GM12878 (cell line): Measurements from ENCODE around the gene FAM124B. TPM values are rescaled to one million over a fixed set of nuclear protein-coding genes. Genes with fewer than 3 reads are reported as not detected.

Experiments
- ATAC-seq: fragments of 200-7000 bp; cut with Tn5 transposase; 3 replicates; pipeline ENCODE4 v1.9.1; 2020; ENCODE audit warnings: mild to moderate bottlenecking, moderate library complexity
- BruUV-seq: library from RNA; stranded (reverse); fragments of 400-500 nt; replicated peaks from 2 replicates; lab custom pipeline; 2021; lab: Mats Ljungman, UMichigan
- CTCF ChIA-PET: fragments of 300-600 bp; sonication (Branson Sonifier 250); formaldehyde crosslinking; extraction: SDS; loops from one replicate; lab custom pipeline; 2021; ENCODE audit warnings: inconsistent platforms; lab: Yijun Ruan, JAX
- POLR2A ChIA-PET: fragments of 350-600 bp; formaldehyde crosslinking; extraction: SDS; loops from one replicate; lab custom pipeline; 2021; ENCODE audit warnings: inconsistent platforms; lab: Charles Lee
- RAD21 ChIA-PET: fragments of 300-600 bp; sonication (Branson Sonifier 250); formaldehyde crosslinking; loops from one replicate; lab custom pipeline; 2023; ENCODE audit warnings: antibody characterized with exemption; ENCODE audit not compliant: unreplicated experiment; lab: Charles Lee
- SMC1A ChIA-PET: fragments of 300-600 bp; sonication (Branson Sonifier 250); formaldehyde crosslinking; loops from one replicate; lab custom pipeline; 2023; ENCODE audit not compliant: unreplicated experiment, uncharacterized antibody; lab: Charles Lee
- DNase-seq: peaks from one replicate; pipeline ENCODE4 v3.0.0-alpha.2; 2011; ENCODE audit warnings: low read depth, low spot score
- FAIRE-seq: peaks from 3 replicates; lab custom pipeline; 2011; peaks lifted over from hg19 to GRCh38; lab: Jason Lieb, UNC
- H2AFZ ChIP-seq: 2 replicates; pipeline ENCODE4 v1.6.0; 2011; ENCODE audit warnings: low read depth, low read length, control low read depth; ENCODE audit not compliant: control insufficient read depth
- H3K27ac ChIP-seq: 2 replicates; pipeline ENCODE4 v1.5.1; 2011; ENCODE audit warnings: control low read depth; ENCODE audit not compliant: control insufficient read depth, insufficient read depth
- H3K27me3 ChIP-seq, 2 experiments: replicated peaks in 1 of 2; 2 replicates each; pipeline versions ENCODE4 v1.6.0 to v1.6.1; 2011; ENCODE audit warnings: low read length in 1 of 2; ENCODE audit not compliant: control insufficient read depth in 2 of 2, insufficient read depth in 2 of 2
- H3K36me3 ChIP-seq, 2 experiments: 2 replicates each; pipeline ENCODE4 v1.5.1; 2011; ENCODE audit warnings: low read length in 1 of 2; ENCODE audit not compliant: control insufficient read depth in 2 of 2, insufficient read depth in 2 of 2
- H3K4me1 ChIP-seq: 2 replicates; pipeline ENCODE4 v1.6.1; 2011; ENCODE audit warnings: mild to moderate bottlenecking, low read length, moderate library complexity, mixed read lengths; ENCODE audit not compliant: control insufficient read depth, insufficient read depth
- H3K4me2 ChIP-seq: 2 replicates; pipeline ENCODE4 v1.6.0; 2011; ENCODE audit warnings: control low read depth; ENCODE audit not compliant: control insufficient read depth, insufficient read depth
- H3K4me3 ChIP-seq: fragments of 200-600 bp; sonication (generic); 2 replicates; pipeline ENCODE4 v1.5.1; 2016
- H3K79me2 ChIP-seq: 2 replicates; pipeline ENCODE4 v1.6.0; 2011; ENCODE audit warnings: low read length; ENCODE audit not compliant: control insufficient read depth, insufficient read depth
- H3K9ac ChIP-seq: 2 replicates; pipeline ENCODE4 v1.8.0; 2011; ENCODE audit warnings: low read length, control low read depth, mixed read lengths; ENCODE audit not compliant: control insufficient read depth, insufficient read depth
- H3K9me3 ChIP-seq: replicated peaks from 3 replicates; pipeline ENCODE4 v1.5.1; 2011; ENCODE audit warnings: mild to moderate bottlenecking, low read length; ENCODE audit not compliant: control insufficient read depth, insufficient read depth
- H4K20me1 ChIP-seq: 2 replicates; pipeline ENCODE4 v1.6.0; 2011; ENCODE audit not compliant: control insufficient read depth, insufficient read depth
- CEBPB ChIP-seq, 2 experiments: fragments of 150-350 bp in 1 of 2; IDR thresholded peaks; 2 replicates each; pipeline ENCODE4 v1.6.1; 2012 to 2014; ENCODE audit warnings: low read depth in 2 of 2, low read length in 2 of 2, borderline replicate concordance in 1 of 2, inconsistent platforms in 1 of 2
- CHD4 ChIP-seq: fragments of 200-600 bp; sonication (generic); IDR thresholded peaks from 2 replicates; pipeline ENCODE4 v1.6.1; 2016; ENCODE audit warnings: mild to moderate bottlenecking
- EGR1 ChIP-seq, 2 experiments: IDR thresholded peaks; 1 replicate in 1 of 2; 2 replicates in 1 of 2; pipeline ENCODE4 v1.6.1; 2011 to 2012; ENCODE audit warnings: low read depth in 2 of 2, low read length in 2 of 2, borderline replicate concordance in 1 of 2, mild to moderate bottlenecking in 1 of 2, moderate library complexity in 1 of 2
- GATAD2B ChIP-seq: fragments of 450-650 bp; conservative IDR thresholded peaks from 2 replicates; pipeline ENCODE4 v1.6.1; 2017; ENCODE audit warnings: low read depth, mild to moderate bottlenecking, moderate library complexity
- JUND ChIP-seq: IDR thresholded peaks from 2 replicates; pipeline ENCODE4 v1.6.1; 2012; ENCODE audit warnings: low read depth, mild to moderate bottlenecking, low read length, improper control_type of control experiment, moderate library complexity
- KAT2A ChIP-seq: conservative IDR thresholded peaks from 2 replicates; pipeline ENCODE4 v1.6.1; 2011; ENCODE audit warnings: low read depth, low read length; ENCODE audit not compliant: control insufficient read depth
- MEF2B ChIP-seq: fragments of 450-650 bp; IDR thresholded peaks from 2 replicates; pipeline ENCODE4 v1.6.1; 2018; ENCODE audit warnings: mild to moderate bottlenecking, moderate library complexity; ENCODE audit not compliant: partially characterized antibody, poor library complexity, severe bottlenecking
- MXI1 ChIP-seq: fragments of 150-350 bp; IDR thresholded peaks from 2 replicates; pipeline ENCODE4 v1.6.1; 2011; ENCODE audit warnings: low read depth, mild to moderate bottlenecking, inconsistent platforms, low read length, improper control_type of control experiment
- SMAD1 ChIP-seq: fragments of 450-650 bp; IDR thresholded peaks from 2 replicates; pipeline ENCODE4 v1.6.1; 2018; ENCODE audit warnings: mild to moderate bottlenecking, low read depth; ENCODE audit not compliant: partially characterized antibody
- ZNF274 ChIP-seq: IDR thresholded peaks from one replicate; pipeline ENCODE4 v1.8.0; 2011; ENCODE audit not compliant: insufficient read length, insufficient read depth
- ZNF687 ChIP-seq: fragments of 450-650 bp; IDR thresholded peaks from 2 replicates; pipeline ENCODE4 v1.6.1; 2017; ENCODE audit warnings: mild to moderate bottlenecking, moderate library complexity
- WGBS: methylation state at CpG from one replicate; pipeline ENCODE4 v1.1.6; 2016; ENCODE audit warnings: low lambda C conversion rate; ENCODE audit not compliant: insufficient replicate concordance, insufficient coverage; ENCODE audit errors: missing lambda C conversion rate; 5-methylcytosine and 5-hydroxymethylcytosine counted together
- in situ Hi-C: fragments of 300-500 bp; cut with MboI; formaldehyde crosslinking; loops from 9 replicates; pipeline ENCODE4 v1.14.3; 2018; ENCODE audit warnings: mixed read lengths
- intact Hi-C: fragments of 100-400 bp; cut with micrococcal nuclease; formaldehyde crosslinking; loops from one replicate; pipeline ENCODE4 v1.14.2; 2022; ENCODE audit not compliant: unreplicated experiment
- polyA plus RNA-seq, 11 experiments: library from polyadenylated mRNA; depleted of rRNA in 4 of 11; unstranded in 6 of 11; stranded (reverse) in 5 of 11; fragments of >200 nt; fragmentation: Nextera tagmentation in 4 of 11; fragmentation: Illumina TruSeq in 1 of 11; extraction: Ambion mirVana in 4 of 11; extraction: Trizol in 1 of 11; gene quantifications; 1 replicate in 1 of 11; 2 replicates in 10 of 11; pipeline versions ENCODE4 v1.2.1 to v1.2.3, GENCODE V29; 2011 to 2016; ENCODE audit warnings: inconsistent platforms in 2 of 11, missing spikeins in 2 of 11, low read depth in 1 of 11
- total RNA-seq, 4 experiments: library from RNA; depleted of rRNA in 3 of 4; stranded (reverse); fragments of >200 nt in 3 of 4; fragmentation: Illumina TruSeq in 1 of 4; extraction: Trizol in 1 of 4; gene quantifications; 2 replicates each; pipeline versions ENCODE4 v1.2.1 to v1.2.3, GENCODE V29; 2013 to 2021
- TF ChIP-seq, protein P1 (sequence below): fragments of 450-650 bp; IDR thresholded peaks from 2 replicates; pipeline ENCODE4 v1.6.1; 2017; ENCODE audit warnings: mild to moderate bottlenecking, moderate library complexity
- TF ChIP-seq, protein P2 (sequence below): fragments of 150-350 bp; IDR thresholded peaks from 2 replicates; pipeline ENCODE4 v1.6.1; 2016; ENCODE audit warnings: low read depth, low read length

The FAM124B gene
- total and polyA plus RNA-seq, 10 of the 15 experiments (the other 5 are each of a cell fraction or from before 2014, with no cell fraction given), result not detected

GRCh38 chr2:224398289-224398688, 3.6 kb downstream of the FAM124B start:
- intact Hi-C loops (no loop called here), in situ Hi-C loops (no loop called here)
- Histone ChIP-seq H4K20me1 (no peaks in the 10 kb centered on the region), H3K4me2 (no peak overlapping the region), H3K4me1 (no peaks in the 10 kb centered on the region), H3K79me2 (no peaks in the 10 kb centered on the region), H2AFZ (no peak overlapping the region), H3K27me3 (peaks cover 0 to 7% of the 10 kb centered on the region in 2 experiments; a peak in 2 of 4 replicates), H3K27ac (no peak overlapping the region), H3K4me3 (no peak overlapping the region), H3K9ac (no peak overlapping the region), H3K9me3 (no peaks in the 10 kb centered on the region), H3K36me3 (no peaks in the 10 kb centered on the region)
- CTCF ChIA-PET, result interaction anchor here (1.0 kb wide), 1 partner anchor 253 kb away, joined by 3 read pairs; no protein-coding TSS in a partner anchor
- 44% methylated on average over 3 of the region's 3 CpGs for WGBS
- no TSS peak for BruUV-seq
- RAD21 ChIA-PET, result no interaction called here
- FAIRE-seq (no peak), DNase-seq (no peak), ATAC-seq (no peak)
- POLR2A ChIA-PET, result no interaction called here
- SMC1A ChIA-PET, result no interaction called here
- no peak for TF ChIP-seq ZNF687
- no peak for TF ChIP-seq CEBPB (IDR thresholded peaks at IDR 0.05; ENCODE audit: borderline replicate concordance in 1 of 2, low read depth in 2 of 2, low read length in 2 of 2)
- TF ChIP-seq MEF2B, result no peak
- no peak for TF ChIP-seq MXI1
- no peak for TF ChIP-seq GATAD2B
- no peak for TF ChIP-seq CHD4
- no peak for TF ChIP-seq EGR1 (IDR thresholded peaks at IDR 0.05; ENCODE audit: borderline replicate concordance in 1 of 2, low read depth in 2 of 2, low read length in 2 of 2)
- TF ChIP-seq KAT2A, result no peak
- TF ChIP-seq, protein P1, sequence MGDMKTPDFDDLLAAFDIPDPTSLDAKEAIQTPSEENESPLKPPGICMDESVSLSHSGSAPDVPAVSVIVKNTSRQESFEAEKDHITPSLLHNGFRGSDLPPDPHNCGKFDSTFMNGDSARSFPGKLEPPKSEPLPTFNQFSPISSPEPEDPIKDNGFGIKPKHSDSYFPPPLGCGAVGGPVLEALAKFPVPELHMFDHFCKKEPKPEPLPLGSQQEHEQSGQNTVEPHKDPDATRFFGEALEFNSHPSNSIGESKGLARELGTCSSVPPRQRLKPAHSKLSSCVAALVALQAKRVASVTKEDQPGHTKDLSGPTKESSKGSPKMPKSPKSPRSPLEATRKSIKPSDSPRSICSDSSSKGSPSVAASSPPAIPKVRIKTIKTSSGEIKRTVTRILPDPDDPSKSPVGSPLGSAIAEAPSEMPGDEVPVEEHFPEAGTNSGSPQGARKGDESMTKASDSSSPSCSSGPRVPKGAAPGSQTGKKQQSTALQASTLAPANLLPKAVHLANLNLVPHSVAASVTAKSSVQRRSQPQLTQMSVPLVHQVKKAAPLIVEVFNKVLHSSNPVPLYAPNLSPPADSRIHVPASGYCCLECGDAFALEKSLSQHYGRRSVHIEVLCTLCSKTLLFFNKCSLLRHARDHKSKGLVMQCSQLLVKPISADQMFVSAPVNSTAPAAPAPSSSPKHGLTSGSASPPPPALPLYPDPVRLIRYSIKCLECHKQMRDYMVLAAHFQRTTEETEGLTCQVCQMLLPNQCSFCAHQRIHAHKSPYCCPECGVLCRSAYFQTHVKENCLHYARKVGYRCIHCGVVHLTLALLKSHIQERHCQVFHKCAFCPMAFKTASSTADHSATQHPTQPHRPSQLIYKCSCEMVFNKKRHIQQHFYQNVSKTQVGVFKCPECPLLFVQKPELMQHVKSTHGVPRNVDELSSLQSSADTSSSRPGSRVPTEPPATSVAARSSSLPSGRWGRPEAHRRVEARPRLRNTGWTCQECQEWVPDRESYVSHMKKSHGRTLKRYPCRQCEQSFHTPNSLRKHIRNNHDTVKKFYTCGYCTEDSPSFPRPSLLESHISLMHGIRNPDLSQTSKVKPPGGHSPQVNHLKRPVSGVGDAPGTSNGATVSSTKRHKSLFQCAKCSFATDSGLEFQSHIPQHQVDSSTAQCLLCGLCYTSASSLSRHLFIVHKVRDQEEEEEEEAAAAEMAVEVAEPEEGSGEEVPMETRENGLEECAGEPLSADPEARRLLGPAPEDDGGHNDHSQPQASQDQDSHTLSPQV, result no peak
- TF ChIP-seq ZNF274, result no peak
- TF ChIP-seq JUND, result no peak
- TF ChIP-seq, protein P2, sequence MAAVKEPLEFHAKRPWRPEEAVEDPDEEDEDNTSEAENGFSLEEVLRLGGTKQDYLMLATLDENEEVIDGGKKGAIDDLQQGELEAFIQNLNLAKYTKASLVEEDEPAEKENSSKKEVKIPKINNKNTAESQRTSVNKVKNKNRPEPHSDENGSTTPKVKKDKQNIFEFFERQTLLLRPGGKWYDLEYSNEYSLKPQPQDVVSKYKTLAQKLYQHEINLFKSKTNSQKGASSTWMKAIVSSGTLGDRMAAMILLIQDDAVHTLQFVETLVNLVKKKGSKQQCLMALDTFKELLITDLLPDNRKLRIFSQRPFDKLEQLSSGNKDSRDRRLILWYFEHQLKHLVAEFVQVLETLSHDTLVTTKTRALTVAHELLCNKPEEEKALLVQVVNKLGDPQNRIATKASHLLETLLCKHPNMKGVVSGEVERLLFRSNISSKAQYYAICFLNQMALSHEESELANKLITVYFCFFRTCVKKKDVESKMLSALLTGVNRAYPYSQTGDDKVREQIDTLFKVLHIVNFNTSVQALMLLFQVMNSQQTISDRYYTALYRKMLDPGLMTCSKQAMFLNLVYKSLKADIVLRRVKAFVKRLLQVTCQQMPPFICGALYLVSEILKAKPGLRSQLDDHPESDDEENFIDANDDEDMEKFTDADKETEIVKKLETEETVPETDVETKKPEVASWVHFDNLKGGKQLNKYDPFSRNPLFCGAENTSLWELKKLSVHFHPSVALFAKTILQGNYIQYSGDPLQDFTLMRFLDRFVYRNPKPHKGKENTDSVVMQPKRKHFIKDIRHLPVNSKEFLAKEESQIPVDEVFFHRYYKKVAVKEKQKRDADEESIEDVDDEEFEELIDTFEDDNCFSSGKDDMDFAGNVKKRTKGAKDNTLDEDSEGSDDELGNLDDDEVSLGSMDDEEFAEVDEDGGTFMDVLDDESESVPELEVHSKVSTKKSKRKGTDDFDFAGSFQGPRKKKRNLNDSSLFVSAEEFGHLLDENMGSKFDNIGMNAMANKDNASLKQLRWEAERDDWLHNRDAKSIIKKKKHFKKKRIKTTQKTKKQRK, result no peak
- no peak for TF ChIP-seq SMAD1
